Hematopoietic multipotent progenitor cell treated with erythropoietin and hydrocortisone succinate and interleukin-3 and kit ligand, for 17 days (in vitro differentiated cells): ENCODE measurements around the gene TMEM129.

Experiments used
- DNase-seq: peaks from one replicate; pipeline ENCODE4 v3.0.0-alpha.2; 2015; ENCODE audit warnings: low spot score

TMEM129 gene

GRCh38 chr4:1744552-1744951 is 23.4 kb upstream of the TMEM129 start:
- DNase-seq, result no peak

GRCh38 chr4:1743975-1744374 is 22.9 kb upstream of the TMEM129 start:
- DNase-seq, result no peak

GRCh38 chr4:1743551-1743950 is 22.4 kb upstream of the TMEM129 start:
- DNase-seq, result no peak

GRCh38 chr4:1741208-1741607 is 20.1 kb upstream of the TMEM129 start:
- no peak for DNase-seq

- DNase-seq, result no peak
Measured at GRCh38 chr4:1740021-1740545, 19.0 kb upstream of the TMEM129 start.

GRCh38 chr4:1739358-1739757 is 18.2 kb upstream of the TMEM129 start:
- DNase-seq, result no peak

- no peak for DNase-seq
Measured at GRCh38 chr4:1738410-1738809, 17.3 kb upstream of the TMEM129 start.

GRCh38 chr4:1737666-1738065 is 16.5 kb upstream of the TMEM129 start:
- no peak for DNase-seq

GRCh38 chr4:1736812-1737211 is 15.7 kb upstream of the TMEM129 start:
- no peak for DNase-seq

GRCh38 chr4:1735215-1735614 is 14.1 kb upstream of the TMEM129 start:
- DNase-seq, result no peak

- no peak for DNase-seq
Measured at GRCh38 chr4:1732911-1733310, 11.8 kb upstream of the TMEM129 start.

GRCh38 chr4:1731180-1731579 is 10.1 kb upstream of the TMEM129 start:
- no peak for DNase-seq

- DNase-seq, result no peak
Measured at GRCh38 chr4:1730532-1731135, 9.5 kb upstream of the TMEM129 start.

- no peak for DNase-seq
Measured at GRCh38 chr4:1728061-1728980, 7.2 kb upstream of the TMEM129 start.

GRCh38 chr4:1727117-1728031 is 6.3 kb upstream of the TMEM129 start:
- DNase-seq, result no peak

- DNase-seq, result peak; percentile 90
Measured at GRCh38 chr4:1726146-1726934, 5.2 kb upstream of the TMEM129 start.

GRCh38 chr4:1725521-1725920 is 4.4 kb upstream of the TMEM129 start:
- no peak for DNase-seq

- DNase-seq, result no peak
Measured at GRCh38 chr4:1723131-1723801, 2.1 kb upstream of the TMEM129 start.

GRCh38 chr4:1722551-1723118 is 1.5 kb upstream of the TMEM129 start:
- no peak for DNase-seq
